HepG2 (cell line): ENCODE data around the gene SNF8. TPM values are rescaled to one million over a fixed set of nuclear protein-coding genes. Genes with fewer than 3 reads are reported as not detected.
A peak's percentile ranks its signal among the peaks of the same experiment; 100 is the strongest.

Experiments
- ATAD3A ChIP-seq: sonication (generic); formaldehyde crosslinking; IDR thresholded peaks from 2 replicates; pipeline ENCODE4 v1.4.0; 2020; ENCODE audit warnings: missing genetic modification reagents
- ESRRA ChIP-seq: sonication (generic); formaldehyde crosslinking; IDR thresholded peaks from 2 replicates; pipeline ENCODE4 v1.5.1; 2020; ENCODE audit warnings: mild to moderate bottlenecking, low read depth, missing genetic modification reagents
- GATAD1 ChIP-seq: IDR thresholded peaks from 2 replicates; pipeline ENCODE4 v1.6.1; 2016; ENCODE audit warnings: missing genetic modification reagents, missing compliant biosample characterization
- KIAA2018 ChIP-seq: sonication (generic); formaldehyde crosslinking; IDR thresholded peaks from 2 replicates; pipeline ENCODE4 v1.5.0; 2020; ENCODE audit warnings: mild to moderate bottlenecking, missing genetic modification reagents, borderline replicate concordance
- MED1 ChIP-seq: sonication (generic); formaldehyde crosslinking; IDR thresholded peaks from 2 replicates; pipeline ENCODE4 v1.4.0; 2020; ENCODE audit warnings: missing genetic modification reagents
- NFE2L2 ChIP-seq: fragments of 150-350 bp; IDR thresholded peaks from 2 replicates; pipeline ENCODE4 v1.6.1; 2014; ENCODE audit warnings: low read length
- PLSCR1 ChIP-seq: sonication (generic); formaldehyde crosslinking; IDR thresholded peaks from 2 replicates; pipeline ENCODE4 v1.5.0; 2020; ENCODE audit warnings: missing genetic modification reagents, mild to moderate bottlenecking, borderline replicate concordance
- RBFOX2 ChIP-seq: fragments of 200-400 bp; formaldehyde crosslinking; IDR thresholded peaks from 2 replicates; pipeline ENCODE4 v1.6.1; 2017; ENCODE audit warnings: low read depth, mild to moderate bottlenecking, low read length
- TP53 ChIP-seq: sonication (generic); formaldehyde crosslinking; conservative IDR thresholded peaks from 2 replicates; pipeline ENCODE4 v1.4.0; 2020; ENCODE audit warnings: missing genetic modification reagents
- ZBTB4 ChIP-seq: sonication (generic); formaldehyde crosslinking; IDR thresholded peaks from 2 replicates; pipeline ENCODE4 v1.4.0; 2020; ENCODE audit warnings: missing genetic modification reagents, mild to moderate bottlenecking, borderline replicate concordance
- ZNF281 ChIP-seq: sonication (generic); formaldehyde crosslinking; IDR thresholded peaks from 2 replicates; pipeline ENCODE4 v1.4.0; 2020; ENCODE audit warnings: missing genetic modification reagents, borderline replicate concordance
- ZNF337 ChIP-seq: sonication (generic); formaldehyde crosslinking; IDR thresholded peaks from 2 replicates; pipeline ENCODE4 v1.5.1; 2020; ENCODE audit warnings: missing genetic modification reagents, low read depth, mild to moderate bottlenecking, borderline replicate concordance
- ZNF788 ChIP-seq: sonication (generic); formaldehyde crosslinking; IDR thresholded peaks from 2 replicates; pipeline ENCODE4 v1.5.0; 2020; ENCODE audit warnings: mild to moderate bottlenecking, missing genetic modification reagents, borderline replicate concordance
- polyA plus RNA-seq, 8 experiments: library from polyadenylated mRNA; depleted of rRNA in 3 of 8; stranded (reverse) in 7 of 8; unstranded in 1 of 8; fragments of >200 nt; fragmentation: Illumina TruSeq in 4 of 8; extraction: Trizol in 4 of 8; gene quantifications; 2 replicates each; pipeline versions ENCODE4 v1.2.1 to v1.2.3, GENCODE V29; 2011 to 2016; ENCODE audit warnings: low read depth in 4 of 8, missing spikeins in 1 of 8, mixed read lengths in 1 of 8; ENCODE audit not compliant: insufficient read depth in 1 of 8
- total RNA-seq, 5 experiments: library from RNA; depleted of rRNA; stranded (reverse); fragments of >200 nt; fragmentation: Illumina TruSeq; extraction: Trizol; gene quantifications; 2 replicates each; pipeline ENCODE4 v1.2.3, GENCODE V29; 2016; ENCODE audit warnings: low read depth in 1 of 5

Gene SNF8
- total and polyA plus RNA-seq, 2 of the 13 experiments (the other 11 are each of a cell fraction or from before 2014, with no cell fraction given) = 114 to 153 TPM

- TF ChIP-seq ZBTB4 (CRISPR knock-in tag) (0 out of 2 replicates have a peak, but pooled peaks have one; percentile 12), ZNF337 (CRISPR knock-in tag) (peak; percentile 5; the same call in 1 of the 2 replicates), ZNF281 (CRISPR knock-in tag) (peak; percentile 98), ATAD3A (no peak), PLSCR1 (no peak), NFE2L2 (no peak), TP53 (no peak), MED1 (CRISPR knock-in tag) (peak; percentile 87), ZNF788 (CRISPR knock-in tag) (peak; percentile 79; the same call in 1 of the 2 replicates), RBFOX2 (no peak), KIAA2018 (CRISPR knock-in tag) (no peak), GATAD1 (peak; percentile 76), ESRRA (CRISPR knock-in tag) (peak; percentile 81)
Measured at GRCh38 chr17:48970865-48971687, 26.4 kb upstream of the SNF8 start (continued).
